ENCODE results near the gene SLC40A1.

DNA sequence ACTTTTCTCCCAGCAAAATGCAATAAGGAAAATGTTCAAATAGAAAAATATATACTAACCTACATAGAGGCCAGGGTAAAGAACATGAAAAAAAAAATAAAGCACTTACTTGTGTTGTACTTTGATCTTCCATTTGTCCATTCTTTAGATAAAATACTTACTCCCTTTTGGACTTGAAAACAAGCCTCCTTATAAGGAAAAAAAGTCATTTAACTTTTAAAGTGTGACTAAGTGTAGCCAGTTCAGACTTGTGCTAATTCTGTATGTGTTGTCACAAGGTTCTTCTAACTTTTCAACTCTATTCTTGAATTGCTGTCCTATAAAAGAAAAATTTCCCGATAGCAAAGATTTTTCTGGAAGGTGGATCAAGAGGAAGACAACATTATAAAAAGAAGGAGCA lies 23.2 kb downstream of the SLC40A1 start:
- no peak for TF ChIP-seq POLR2AphosphoS5 (IDR thresholded peaks at IDR 0.05)
- TF ChIP-seq EP300 (IDR thresholded peaks at IDR 0.05) = no peak
